MM.1S (cell line): ENCODE results near the gene RFC1.

Experiments used
- EZH2phosphoT487 ChIP-seq: fragments of 300-600 bp; sonication (generic); IDR thresholded peaks from 2 replicates; pipeline ENCODE4 v1.6.1; 2018; ENCODE audit warnings: antibody characterized with exemption, low read length
- TF ChIP-seq, protein P1 (sequence below): fragments of 300-600 bp; sonication (generic); IDR thresholded peaks from 2 replicates; pipeline ENCODE4 v1.5.1; 2016; ENCODE audit warnings: antibody characterized with exemption, low read length, mixed read lengths

GRCh38 chr4:39337841-39338240 is 28.3 kb downstream of the RFC1 start:
- TF ChIP-seq, protein P1, sequence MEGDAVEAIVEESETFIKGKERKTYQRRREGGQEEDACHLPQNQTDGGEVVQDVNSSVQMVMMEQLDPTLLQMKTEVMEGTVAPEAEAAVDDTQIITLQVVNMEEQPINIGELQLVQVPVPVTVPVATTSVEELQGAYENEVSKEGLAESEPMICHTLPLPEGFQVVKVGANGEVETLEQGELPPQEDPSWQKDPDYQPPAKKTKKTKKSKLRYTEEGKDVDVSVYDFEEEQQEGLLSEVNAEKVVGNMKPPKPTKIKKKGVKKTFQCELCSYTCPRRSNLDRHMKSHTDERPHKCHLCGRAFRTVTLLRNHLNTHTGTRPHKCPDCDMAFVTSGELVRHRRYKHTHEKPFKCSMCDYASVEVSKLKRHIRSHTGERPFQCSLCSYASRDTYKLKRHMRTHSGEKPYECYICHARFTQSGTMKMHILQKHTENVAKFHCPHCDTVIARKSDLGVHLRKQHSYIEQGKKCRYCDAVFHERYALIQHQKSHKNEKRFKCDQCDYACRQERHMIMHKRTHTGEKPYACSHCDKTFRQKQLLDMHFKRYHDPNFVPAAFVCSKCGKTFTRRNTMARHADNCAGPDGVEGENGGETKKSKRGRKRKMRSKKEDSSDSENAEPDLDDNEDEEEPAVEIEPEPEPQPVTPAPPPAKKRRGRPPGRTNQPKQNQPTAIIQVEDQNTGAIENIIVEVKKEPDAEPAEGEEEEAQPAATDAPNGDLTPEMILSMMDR: no peak
- TF ChIP-seq EZH2phosphoT487: no peak
